ENCODE results near the gene CDH5. TPM values are rescaled to one million over a fixed set of nuclear protein-coding genes. Genes with fewer than 3 reads are reported as not detected.

Gene CDH5
- total RNA-seq, 5 donors from 2014 or later (not counting 1 experiment from before 2014, with no cell fraction given) = 0.10 to 0.20 TPM; not detected in 3

GRCh38 chr16:66412182-66412581, 45.7 kb downstream of the CDH5 start:
- CTCF ChIA-PET = no interaction called here
- H3K4me1 Mint-ChIP-seq = peaks cover 20 to 27% (median 25%) of the 10 kb centered on the region in 3 donors
- H3K27ac Mint-ChIP-seq = no peak overlapping the region

GRCh38 chr16:66414891-66415290, 48.4 kb downstream of the CDH5 start:
- Mint-ChIP-seq H3K4me1 (peaks cover 8 to 17% (median 16%) of the 10 kb centered on the region in 3 donors), H3K27me3 (peaks cover 0 to 2% of the 10 kb centered on the region in 2 donors), H3K27ac (no peak overlapping the region), H3K4me3 (no peak overlapping the region), H3K9me3 (peaks cover 0 to 11% (median 4%) of the 10 kb centered on the region in 3 donors), H3K36me3 (peaks cover 16% of the 10 kb centered on the region)
- Histone ChIP-seq H3K4me1 (ENCODE audit: control insufficient read depth in 1 of 2, extremely low read depth in 1 of 2, insufficient read depth in 2 of 2, low read length in 2 of 2) (peaks cover 0 to under 1% of the 10 kb centered on the region in 2 experiments), H3K27ac (ENCODE audit: low read length) (no peak overlapping the region), H3K36me3 (ENCODE audit: control insufficient read depth in 2 of 2, extremely low read depth in 1 of 2, insufficient read depth in 1 of 2, low read length in 1 of 2) (peaks cover 0 to 8% of the 10 kb centered on the region in 2 donors), H3K9me3 (peaks cover 3% of the 10 kb centered on the region), H3K4me3 (ENCODE audit: control insufficient read depth in 1 of 2, extremely low read depth in 1 of 2, low read length in 1 of 2) (no peak overlapping the region), H3K27me3 (replicated peaks in 1 of 2; ENCODE audit: control insufficient read depth in 2 of 2, extremely low read depth in 1 of 2, insufficient read depth in 2 of 2, low read length in 1 of 2) (peaks cover 0 to 3% of the 10 kb centered on the region in 2 experiments)
- ChIA-PET CTCF (interaction anchor here in 1 of 2 donors (0.5 kb wide), 1 partner anchor 245 kb away, joined by 3 read pairs; no protein-coding TSS in a partner anchor), POLR2A (no interaction called here)
- no peak for ATAC-seq (replicated peaks in 1 of 4)
- WGBS (ENCODE audit: insufficient coverage) = no CpG with 5 or more reads among the region's 1 CpG
- DNase-seq = no peak

More at GRCh38 chr16:66412182-66412581, 45.7 kb downstream of the CDH5 start:
- POLR2A ChIA-PET = no interaction called here
- Histone ChIP-seq H3K27ac (ENCODE audit: low read length) (no peak overlapping the region), H3K36me3 (ENCODE audit: control insufficient read depth in 2 of 2, extremely low read depth in 1 of 2, insufficient read depth in 1 of 2, low read length in 1 of 2) (peaks cover 0 to 8% of the 10 kb centered on the region in 2 donors), H3K4me1 (ENCODE audit: control insufficient read depth in 1 of 2, extremely low read depth in 1 of 2, insufficient read depth in 2 of 2, low read length in 2 of 2) (peaks cover 9 to 15% of the 10 kb centered on the region in 2 experiments), H3K9me3 (peaks cover 3% of the 10 kb centered on the region), H3K27me3 (replicated peaks in 1 of 2; ENCODE audit: control insufficient read depth in 2 of 2, extremely low read depth in 1 of 2, insufficient read depth in 2 of 2, low read length in 1 of 2) (no peaks in the 10 kb centered on the region), H3K4me3 (ENCODE audit: control insufficient read depth in 1 of 2, extremely low read depth in 1 of 2, low read length in 1 of 2) (no peak overlapping the region)
- Mint-ChIP-seq H3K36me3 (peaks cover 19% of the 10 kb centered on the region), H3K27me3 (no peaks in the 10 kb centered on the region), H3K4me3 (no peak overlapping the region), H3K9me3 (peaks cover 0 to 11% (median 4%) of the 10 kb centered on the region in 3 donors)
- DNase-seq = no peak
- ATAC-seq (replicated peaks in 1 of 4) = no peak

GRCh38 chr16:66416136-66416535, 49.6 kb downstream of the CDH5 start:
- Mint-ChIP-seq H3K9me3 (peaks cover 0 to 9% (median 4%) of the 10 kb centered on the region in 3 donors), H3K36me3 (peaks cover 5% of the 10 kb centered on the region), H3K27me3 (peaks cover 2 to 4% of the 10 kb centered on the region in 2 donors), H3K4me1 (peaks cover 4 to 15% (median 12%) of the 10 kb centered on the region in 3 donors), H3K4me3 (no peak overlapping the region), H3K27ac (no peak overlapping the region)
- Histone ChIP-seq H3K36me3 (ENCODE audit: control insufficient read depth in 2 of 2, extremely low read depth in 1 of 2, insufficient read depth in 1 of 2, low read length in 1 of 2) (peaks cover 0 to 3% of the 10 kb centered on the region in 2 donors), H3K9me3 (peaks cover 3% of the 10 kb centered on the region), H3K27me3 (replicated peaks in 1 of 2; ENCODE audit: control insufficient read depth in 2 of 2, extremely low read depth in 1 of 2, insufficient read depth in 2 of 2, low read length in 1 of 2) (peaks cover 0 to 3% of the 10 kb centered on the region in 2 experiments), H3K27ac (ENCODE audit: low read length) (no peak overlapping the region), H3K4me3 (ENCODE audit: control insufficient read depth in 1 of 2, extremely low read depth in 1 of 2, low read length in 1 of 2) (no peak overlapping the region), H3K4me1 (ENCODE audit: control insufficient read depth in 1 of 2, extremely low read depth in 1 of 2, insufficient read depth in 2 of 2, low read length in 2 of 2) (no peaks in the 10 kb centered on the region)
- WGBS (ENCODE audit: insufficient coverage) = no CpG with 5 or more reads among the region's 1 CpG
- DNase-seq = no peak
- ATAC-seq (replicated peaks in 1 of 4) = no peak
- POLR2A ChIA-PET = no interaction called here
- CTCF ChIA-PET = no interaction called here

GRCh38 chr16:66416939-66417700, 50.6 kb downstream of the CDH5 start:
- DNase-seq = peak in 1 of 35 experiments; percentile 9
- H3K36me3 Mint-ChIP-seq = no peaks in the 10 kb centered on the region
- Histone ChIP-seq H3K36me3 (ENCODE audit: control insufficient read depth in 2 of 2, extremely low read depth in 1 of 2, insufficient read depth in 1 of 2, low read length in 1 of 2) (no peaks in the 10 kb centered on the region), H3K4me3 (ENCODE audit: control insufficient read depth in 1 of 2, extremely low read depth in 1 of 2, low read length in 1 of 2) (no peak overlapping the region), H3K9me3 (no peaks in the 10 kb centered on the region), H3K27me3 (replicated peaks in 1 of 2; ENCODE audit: control insufficient read depth in 2 of 2, extremely low read depth in 1 of 2, insufficient read depth in 2 of 2, low read length in 1 of 2) (peaks cover 0 to 9% of the 10 kb centered on the region in 2 experiments), H3K4me1 (ENCODE audit: control insufficient read depth in 1 of 2, extremely low read depth in 1 of 2, insufficient read depth in 2 of 2, low read length in 2 of 2) (no peaks in the 10 kb centered on the region), H3K27ac (ENCODE audit: low read length) (no peak overlapping the region)
- H3K27me3 Mint-ChIP-seq = peaks cover 2 to 4% of the 10 kb centered on the region in 2 donors
- no peak overlapping the region for H3K27ac Mint-ChIP-seq
- no peak for ATAC-seq (replicated peaks in 1 of 4)
- ChIA-PET CTCF (interaction anchor here in 1 of 2 donors (0.6 kb wide), 1 partner anchor 8 kb away, joined by 4 read pairs; no protein-coding TSS in a partner anchor), POLR2A (no interaction called here)
- H3K4me1 Mint-ChIP-seq = peaks cover 4 to 15% (median 12%) of the 10 kb centered on the region in 3 donors
- WGBS (ENCODE audit: insufficient coverage) = 93% methylated on average over 2 of the region's 9 CpGs
- no peak overlapping the region for H3K4me3 Mint-ChIP-seq
- peaks cover 0 to 6% (median 4%) of the 10 kb centered on the region in 3 donors for H3K9me3 Mint-ChIP-seq

- Mint-ChIP-seq H3K4me3 (peak overlapping the region in 1 of 3 donors; percentile 28), H3K27ac (no peak overlapping the region), H3K36me3 (no peaks in the 10 kb centered on the region), H3K27me3 (peaks cover 10 to 14% of the 10 kb centered on the region in 2 donors), H3K4me1 (peaks cover 4 to 15% (median 12%) of the 10 kb centered on the region in 3 donors), H3K9me3 (no peaks in the 10 kb centered on the region)
- peaks cover 0 to 12% of the 10 kb centered on the region in 2 experiments for H3K27me3 ChIP-seq (replicated peaks in 1 of 2; ENCODE audit: control insufficient read depth in 2 of 2, extremely low read depth in 1 of 2, insufficient read depth in 2 of 2, low read length in 1 of 2)
- no peaks in the 10 kb centered on the region for H3K4me1 ChIP-seq (ENCODE audit: control insufficient read depth in 1 of 2, extremely low read depth in 1 of 2, insufficient read depth in 2 of 2, low read length in 2 of 2)
- ChIA-PET CTCF (no interaction called here), POLR2A (no interaction called here)
- H3K36me3 ChIP-seq (ENCODE audit: control insufficient read depth in 2 of 2, extremely low read depth in 1 of 2, insufficient read depth in 1 of 2, low read length in 1 of 2) = peaks cover 0 to 2% of the 10 kb centered on the region in 2 donors
- DNase-seq (peak in 1 of 35 experiments; percentile 4), ATAC-seq (replicated peaks in 1 of 4) (no peak)
- 87% methylated on average over 9 of the region's 9 CpGs for WGBS (ENCODE audit: insufficient coverage)
- H3K4me3 ChIP-seq (ENCODE audit: control insufficient read depth in 1 of 2, extremely low read depth in 1 of 2, low read length in 1 of 2) = no peak overlapping the region
- no peak overlapping the region for H3K27ac ChIP-seq (ENCODE audit: low read length)
- no peaks in the 10 kb centered on the region for H3K9me3 ChIP-seq
These were observed 51.9 kb downstream of the CDH5 start for GRCh38 chr16:66418165-66418962.

- POLR2A ChIA-PET = no interaction called here
- Histone ChIP-seq H3K27me3 (replicated peaks in 1 of 2; ENCODE audit: control insufficient read depth in 2 of 2, extremely low read depth in 1 of 2, insufficient read depth in 2 of 2, low read length in 1 of 2) (peaks cover 0 to 19% of the 10 kb centered on the region in 2 experiments), H3K36me3 (ENCODE audit: control insufficient read depth in 2 of 2, extremely low read depth in 1 of 2, insufficient read depth in 1 of 2, low read length in 1 of 2) (peaks cover 0 to 2% of the 10 kb centered on the region in 2 donors), H3K4me3 (ENCODE audit: control insufficient read depth in 1 of 2, extremely low read depth in 1 of 2, low read length in 1 of 2) (no peak overlapping the region), H3K4me1 (ENCODE audit: control insufficient read depth in 1 of 2, extremely low read depth in 1 of 2, insufficient read depth in 2 of 2, low read length in 2 of 2) (no peaks in the 10 kb centered on the region), H3K9me3 (no peaks in the 10 kb centered on the region), H3K27ac (ENCODE audit: low read length) (no peak overlapping the region)
- peaks cover 4 to 15% (median 12%) of the 10 kb centered on the region in 3 donors for H3K4me1 Mint-ChIP-seq
- no peaks in the 10 kb centered on the region for H3K9me3 Mint-ChIP-seq
- no peak overlapping the region for H3K4me3 Mint-ChIP-seq
- H3K36me3 Mint-ChIP-seq = no peaks in the 10 kb centered on the region
- DNase-seq = no peak
- no peak for ATAC-seq (replicated peaks in 1 of 4)
- 75% methylated on average over 1 of the region's 3 CpGs for WGBS (ENCODE audit: insufficient coverage)
- CTCF ChIA-PET = no interaction called here
- H3K27me3 Mint-ChIP-seq = peaks cover 16 to 17% of the 10 kb centered on the region in 2 donors
- H3K27ac Mint-ChIP-seq = no peak overlapping the region
These were observed 53.0 kb downstream of the CDH5 start for GRCh38 chr16:66419527-66419926.

All from T-cell (primary cell).